ENCODE measurements around the gene NTM.

- no peak for TF ChIP-seq POLR2A (IDR thresholded peaks at IDR 0.05)
- TF ChIP-seq, protein P1, sequence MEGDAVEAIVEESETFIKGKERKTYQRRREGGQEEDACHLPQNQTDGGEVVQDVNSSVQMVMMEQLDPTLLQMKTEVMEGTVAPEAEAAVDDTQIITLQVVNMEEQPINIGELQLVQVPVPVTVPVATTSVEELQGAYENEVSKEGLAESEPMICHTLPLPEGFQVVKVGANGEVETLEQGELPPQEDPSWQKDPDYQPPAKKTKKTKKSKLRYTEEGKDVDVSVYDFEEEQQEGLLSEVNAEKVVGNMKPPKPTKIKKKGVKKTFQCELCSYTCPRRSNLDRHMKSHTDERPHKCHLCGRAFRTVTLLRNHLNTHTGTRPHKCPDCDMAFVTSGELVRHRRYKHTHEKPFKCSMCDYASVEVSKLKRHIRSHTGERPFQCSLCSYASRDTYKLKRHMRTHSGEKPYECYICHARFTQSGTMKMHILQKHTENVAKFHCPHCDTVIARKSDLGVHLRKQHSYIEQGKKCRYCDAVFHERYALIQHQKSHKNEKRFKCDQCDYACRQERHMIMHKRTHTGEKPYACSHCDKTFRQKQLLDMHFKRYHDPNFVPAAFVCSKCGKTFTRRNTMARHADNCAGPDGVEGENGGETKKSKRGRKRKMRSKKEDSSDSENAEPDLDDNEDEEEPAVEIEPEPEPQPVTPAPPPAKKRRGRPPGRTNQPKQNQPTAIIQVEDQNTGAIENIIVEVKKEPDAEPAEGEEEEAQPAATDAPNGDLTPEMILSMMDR (IDR thresholded peaks at IDR 0.05): no peak
These were observed 470.6 kb downstream of the NTM start for GRCh38 chr11:131841028-131841427.
